ENCODE measurements around the gene VMP1.

DNA sequence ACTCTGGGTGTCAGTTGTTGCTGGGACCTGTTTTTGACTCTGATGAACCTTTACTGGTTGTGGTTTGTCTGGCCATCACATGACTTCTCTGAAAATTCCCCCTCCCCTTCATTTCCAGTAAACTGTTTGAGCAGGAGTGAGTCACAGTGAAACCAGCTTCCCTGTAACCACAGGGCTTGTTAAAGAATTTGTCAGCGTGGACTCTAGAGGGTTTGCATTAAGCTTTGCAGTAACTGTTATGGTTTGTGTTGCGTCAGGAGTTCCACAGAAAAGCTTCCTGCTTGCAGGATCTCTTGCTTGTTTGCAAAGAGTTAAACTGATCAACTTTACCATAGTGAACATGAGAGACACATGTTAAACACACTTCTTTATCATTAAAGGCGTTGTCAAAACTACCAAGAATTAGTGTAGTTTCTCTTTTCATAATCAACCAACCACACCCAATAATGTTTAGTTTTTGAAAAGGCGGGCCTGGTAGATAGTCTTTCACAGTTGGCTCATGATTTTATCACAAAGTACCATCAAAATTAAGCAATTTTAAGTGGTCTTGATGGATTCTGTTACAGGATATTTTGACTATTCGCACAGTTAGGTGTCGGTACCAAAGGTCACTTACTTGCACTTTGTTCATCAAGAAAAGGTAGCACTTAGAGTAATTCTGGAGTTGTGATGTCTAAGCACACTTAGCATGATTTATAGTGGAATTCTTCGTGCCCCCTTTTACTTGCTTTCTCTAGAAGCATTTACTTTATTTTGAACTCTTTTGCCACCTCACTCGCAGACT lies 79.3 kb downstream of the VMP1 start:
- TF ChIP-seq TCF12 (IDR thresholded peaks at IDR 0.05; ENCODE audit: low read depth) (no peak), FOXM1 (IDR thresholded peaks at IDR 0.05; ENCODE audit: borderline replicate concordance, low read depth) (0 out of 2 replicates have a peak, but pooled peaks have one; percentile 34), RAD21 (IDR thresholded peaks at IDR 0.05; ENCODE audit: low read depth) (no peak; the same call in 1 of the 2 replicates), ZBTB7A (IDR thresholded peaks at IDR 0.05; ENCODE audit: low read depth) (no peak), TAF1 (IDR thresholded peaks at IDR 0.05; ENCODE audit: low read depth) (no peak), EP300 (IDR thresholded peaks at IDR 0.05; ENCODE audit: borderline replicate concordance) (peak; percentile 42; the same call in 1 of the 2 replicates), CREB1 (IDR thresholded peaks at IDR 0.05; ENCODE audit: low read depth) (no peak), CEBPB (IDR thresholded peaks at IDR 0.05) (peak; percentile 13; the same call in 1 of the 2 replicates), YY1 (IDR thresholded peaks at IDR 0.05; ENCODE audit: low read depth) (no peak)
- TF ChIP-seq, protein P1, sequence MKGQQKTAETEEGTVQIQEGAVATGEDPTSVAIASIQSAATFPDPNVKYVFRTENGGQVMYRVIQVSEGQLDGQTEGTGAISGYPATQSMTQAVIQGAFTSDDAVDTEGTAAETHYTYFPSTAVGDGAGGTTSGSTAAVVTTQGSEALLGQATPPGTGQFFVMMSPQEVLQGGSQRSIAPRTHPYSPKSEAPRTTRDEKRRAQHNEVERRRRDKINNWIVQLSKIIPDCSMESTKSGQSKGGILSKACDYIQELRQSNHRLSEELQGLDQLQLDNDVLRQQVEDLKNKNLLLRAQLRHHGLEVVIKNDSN (IDR thresholded peaks at IDR 0.05), result peak; percentile 81
- TF ChIP-seq, protein P2, sequence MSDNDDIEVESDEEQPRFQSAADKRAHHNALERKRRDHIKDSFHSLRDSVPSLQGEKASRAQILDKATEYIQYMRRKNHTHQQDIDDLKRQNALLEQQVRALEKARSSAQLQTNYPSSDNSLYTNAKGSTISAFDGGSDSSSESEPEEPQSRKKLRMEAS (IDR thresholded peaks at IDR 0.05), result no peak
- TF ChIP-seq, protein P3, sequence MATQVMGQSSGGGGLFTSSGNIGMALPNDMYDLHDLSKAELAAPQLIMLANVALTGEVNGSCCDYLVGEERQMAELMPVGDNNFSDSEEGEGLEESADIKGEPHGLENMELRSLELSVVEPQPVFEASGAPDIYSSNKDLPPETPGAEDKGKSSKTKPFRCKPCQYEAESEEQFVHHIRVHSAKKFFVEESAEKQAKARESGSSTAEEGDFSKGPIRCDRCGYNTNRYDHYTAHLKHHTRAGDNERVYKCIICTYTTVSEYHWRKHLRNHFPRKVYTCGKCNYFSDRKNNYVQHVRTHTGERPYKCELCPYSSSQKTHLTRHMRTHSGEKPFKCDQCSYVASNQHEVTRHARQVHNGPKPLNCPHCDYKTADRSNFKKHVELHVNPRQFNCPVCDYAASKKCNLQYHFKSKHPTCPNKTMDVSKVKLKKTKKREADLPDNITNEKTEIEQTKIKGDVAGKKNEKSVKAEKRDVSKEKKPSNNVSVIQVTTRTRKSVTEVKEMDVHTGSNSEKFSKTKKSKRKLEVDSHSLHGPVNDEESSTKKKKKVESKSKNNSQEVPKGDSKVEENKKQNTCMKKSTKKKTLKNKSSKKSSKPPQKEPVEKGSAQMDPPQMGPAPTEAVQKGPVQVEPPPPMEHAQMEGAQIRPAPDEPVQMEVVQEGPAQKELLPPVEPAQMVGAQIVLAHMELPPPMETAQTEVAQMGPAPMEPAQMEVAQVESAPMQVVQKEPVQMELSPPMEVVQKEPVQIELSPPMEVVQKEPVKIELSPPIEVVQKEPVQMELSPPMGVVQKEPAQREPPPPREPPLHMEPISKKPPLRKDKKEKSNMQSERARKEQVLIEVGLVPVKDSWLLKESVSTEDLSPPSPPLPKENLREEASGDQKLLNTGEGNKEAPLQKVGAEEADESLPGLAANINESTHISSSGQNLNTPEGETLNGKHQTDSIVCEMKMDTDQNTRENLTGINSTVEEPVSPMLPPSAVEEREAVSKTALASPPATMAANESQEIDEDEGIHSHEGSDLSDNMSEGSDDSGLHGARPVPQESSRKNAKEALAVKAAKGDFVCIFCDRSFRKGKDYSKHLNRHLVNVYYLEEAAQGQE (IDR thresholded peaks at IDR 0.05; ENCODE audit: low read depth), result no peak
